Ishikawa (cell line): ENCODE data around the gene BDNF.

ENCODE experiments used
- CEBPB ChIP-seq: IDR thresholded peaks from 2 replicates; pipeline ENCODE4 v1.6.1; 2012
- CREB1 ChIP-seq: IDR thresholded peaks from 2 replicates; pipeline ENCODE4 v1.6.1; 2012; ENCODE audit warnings: low read depth
- EGR1 ChIP-seq: IDR thresholded peaks from 2 replicates; pipeline ENCODE4 v1.6.1; 2012
- EP300 ChIP-seq: IDR thresholded peaks from 2 replicates; pipeline ENCODE4 v1.6.1; 2012; ENCODE audit warnings: borderline replicate concordance
- FOXM1 ChIP-seq: IDR thresholded peaks from 2 replicates; pipeline ENCODE4 v1.6.1; 2012; ENCODE audit warnings: low read depth, borderline replicate concordance
- NFIC ChIP-seq: IDR thresholded peaks from 2 replicates; pipeline ENCODE4 v1.6.1; 2012
- RAD21 ChIP-seq: IDR thresholded peaks from 2 replicates; pipeline ENCODE4 v1.6.1; 2012; ENCODE audit warnings: low read depth
- REST ChIP-seq: IDR thresholded peaks from 2 replicates; pipeline ENCODE4 v1.6.1; 2012; ENCODE audit warnings: low read depth, mild to moderate bottlenecking
- TAF1 ChIP-seq: IDR thresholded peaks from 2 replicates; pipeline ENCODE4 v1.6.1; 2012; ENCODE audit warnings: low read depth, mild to moderate bottlenecking
- TCF12 ChIP-seq: IDR thresholded peaks from 2 replicates; pipeline ENCODE4 v1.6.1; 2012; ENCODE audit warnings: low read depth
- TEAD4 ChIP-seq: IDR thresholded peaks from 2 replicates; pipeline ENCODE4 v1.6.1; 2012
- YY1 ChIP-seq: IDR thresholded peaks from 2 replicates; pipeline ENCODE4 v1.6.1; 2012; ENCODE audit warnings: low read depth
- ZBTB7A ChIP-seq: IDR thresholded peaks from 2 replicates; pipeline ENCODE4 v1.6.1; 2012; ENCODE audit warnings: low read depth
- TF ChIP-seq, protein P1 (sequence below): IDR thresholded peaks from 2 replicates; pipeline ENCODE4 v1.6.1; 2012
- TF ChIP-seq, protein P2 (sequence below): IDR thresholded peaks from 2 replicates; pipeline ENCODE4 v1.6.1; 2012

The BDNF gene

DNA sequence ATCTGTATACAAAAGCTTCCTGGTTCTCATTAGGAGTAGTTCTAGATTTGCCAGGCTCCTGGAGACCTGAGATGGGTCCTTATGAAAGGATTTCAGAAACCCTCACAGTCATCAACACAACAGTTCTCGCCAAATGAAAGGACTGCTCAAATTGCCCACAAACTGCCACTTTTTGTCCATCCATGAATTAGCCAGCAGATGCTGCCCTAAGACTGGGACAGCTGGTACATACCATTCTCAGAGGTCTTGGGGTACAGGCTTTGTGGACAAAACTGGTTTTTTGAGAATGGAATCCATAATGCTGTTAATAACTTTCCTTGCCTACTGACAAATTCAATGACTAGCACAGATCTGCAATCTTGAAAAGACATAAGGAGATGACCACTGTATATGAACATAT, 23.4 kb upstream of the BDNF start:
- no peak for TF ChIP-seq TEAD4
- no peak for TF ChIP-seq REST
- TF ChIP-seq FOXM1: no peak
- TF ChIP-seq TCF12: no peak
- TF ChIP-seq CEBPB: no peak

DNA sequence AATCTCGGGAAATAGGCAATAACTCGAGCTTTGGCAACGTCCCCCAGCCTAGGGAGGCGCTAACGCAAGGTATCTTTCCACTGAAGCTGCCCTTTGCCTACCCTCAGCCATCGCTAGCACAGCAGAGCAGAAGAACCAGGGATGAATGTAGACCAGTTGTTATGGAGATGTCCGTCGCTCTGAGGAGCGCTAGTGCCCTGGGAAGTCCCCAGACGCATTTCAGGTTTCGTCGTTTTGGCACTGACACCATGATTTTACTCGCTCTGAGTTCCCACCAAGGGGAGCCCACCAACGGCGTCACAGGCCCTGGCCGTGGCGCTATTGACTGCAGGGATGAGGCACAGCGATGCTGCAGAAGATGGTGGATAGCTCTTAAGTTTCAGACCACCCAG, 22.7 kb upstream of the BDNF start:
- TF ChIP-seq RAD21 (no peak), REST (no peak), ZBTB7A (no peak), EGR1 (no peak), CREB1 (no peak), TAF1 (no peak), EP300 (no peak), TCF12 (no peak), NFIC (no peak), TEAD4 (no peak), FOXM1 (no peak), CEBPB (no peak)
- TF ChIP-seq, protein P1, sequence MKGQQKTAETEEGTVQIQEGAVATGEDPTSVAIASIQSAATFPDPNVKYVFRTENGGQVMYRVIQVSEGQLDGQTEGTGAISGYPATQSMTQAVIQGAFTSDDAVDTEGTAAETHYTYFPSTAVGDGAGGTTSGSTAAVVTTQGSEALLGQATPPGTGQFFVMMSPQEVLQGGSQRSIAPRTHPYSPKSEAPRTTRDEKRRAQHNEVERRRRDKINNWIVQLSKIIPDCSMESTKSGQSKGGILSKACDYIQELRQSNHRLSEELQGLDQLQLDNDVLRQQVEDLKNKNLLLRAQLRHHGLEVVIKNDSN: no peak
- TF ChIP-seq, protein P2, sequence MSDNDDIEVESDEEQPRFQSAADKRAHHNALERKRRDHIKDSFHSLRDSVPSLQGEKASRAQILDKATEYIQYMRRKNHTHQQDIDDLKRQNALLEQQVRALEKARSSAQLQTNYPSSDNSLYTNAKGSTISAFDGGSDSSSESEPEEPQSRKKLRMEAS: no peak

DNA sequence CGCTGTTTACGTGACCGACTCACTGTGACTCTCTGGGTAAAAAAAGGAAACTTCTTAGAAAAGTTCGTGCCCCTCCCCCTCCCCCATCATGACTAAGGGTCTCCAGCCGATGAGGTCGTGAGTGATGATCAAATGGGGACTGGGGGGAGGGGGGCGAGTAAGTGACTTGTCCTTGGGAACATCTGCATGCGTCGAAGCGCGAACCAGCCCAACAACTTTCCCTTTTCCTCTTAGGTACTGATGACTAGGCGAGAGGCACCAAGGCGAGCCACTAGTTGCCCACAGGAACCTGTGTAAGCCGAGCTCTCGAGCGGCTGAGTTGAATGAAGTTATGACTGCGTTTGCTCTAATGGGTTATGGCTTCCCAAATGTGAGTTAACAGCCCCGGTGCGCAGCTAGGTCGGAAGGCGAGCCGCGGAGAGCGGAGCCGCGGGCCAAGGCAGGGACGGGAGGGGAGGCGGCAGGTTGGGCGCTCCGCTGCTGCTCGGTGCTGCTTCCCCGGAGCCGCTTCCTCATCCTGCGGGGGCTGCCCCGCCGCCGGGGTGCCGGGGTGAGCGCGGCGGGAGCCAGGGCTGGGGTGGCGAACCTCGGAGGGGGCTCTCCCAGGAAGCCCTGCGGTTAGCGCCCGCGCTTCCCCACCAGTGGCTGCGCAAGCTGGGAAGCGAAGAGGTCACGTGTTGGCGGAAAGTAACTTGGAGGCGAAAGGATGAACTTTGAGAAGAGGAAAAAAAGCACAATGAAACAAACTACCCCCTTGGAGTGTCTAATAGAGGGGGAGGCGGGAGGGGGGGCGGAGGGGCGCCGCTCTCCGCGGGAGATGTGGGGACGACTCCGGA, 22.1 kb upstream of the BDNF start:
- no peak for TF ChIP-seq CREB1
- TF ChIP-seq REST: no peak
- TF ChIP-seq YY1: no peak
- no peak for TF ChIP-seq CEBPB
- no peak for TF ChIP-seq RAD21
- no peak for TF ChIP-seq FOXM1
- TF ChIP-seq EP300: no peak
- no peak for TF ChIP-seq TAF1
- no peak for TF ChIP-seq ZBTB7A

GRCh38 chr11:27721264-27722116, 21.2 kb upstream of the BDNF start:
- TF ChIP-seq YY1 (no peak), TCF12 (no peak), CREB1 (no peak), ZBTB7A (no peak), RAD21 (no peak), TAF1 (no peak), FOXM1 (no peak), REST (no peak), TEAD4 (no peak), EGR1 (no peak), EP300 (no peak), CEBPB (no peak), NFIC (no peak)
- TF ChIP-seq, protein P2: no peak
- TF ChIP-seq, protein P1: no peak
